Measurements from ENCODE around the gene FHL5.

FHL5 gene, protein sequence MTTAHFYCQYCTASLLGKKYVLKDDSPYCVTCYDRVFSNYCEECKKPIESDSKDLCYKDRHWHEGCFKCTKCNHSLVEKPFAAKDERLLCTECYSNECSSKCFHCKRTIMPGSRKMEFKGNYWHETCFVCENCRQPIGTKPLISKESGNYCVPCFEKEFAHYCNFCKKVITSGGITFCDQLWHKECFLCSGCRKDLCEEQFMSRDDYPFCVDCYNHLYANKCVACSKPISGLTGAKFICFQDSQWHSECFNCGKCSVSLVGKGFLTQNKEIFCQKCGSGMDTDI

DNA sequence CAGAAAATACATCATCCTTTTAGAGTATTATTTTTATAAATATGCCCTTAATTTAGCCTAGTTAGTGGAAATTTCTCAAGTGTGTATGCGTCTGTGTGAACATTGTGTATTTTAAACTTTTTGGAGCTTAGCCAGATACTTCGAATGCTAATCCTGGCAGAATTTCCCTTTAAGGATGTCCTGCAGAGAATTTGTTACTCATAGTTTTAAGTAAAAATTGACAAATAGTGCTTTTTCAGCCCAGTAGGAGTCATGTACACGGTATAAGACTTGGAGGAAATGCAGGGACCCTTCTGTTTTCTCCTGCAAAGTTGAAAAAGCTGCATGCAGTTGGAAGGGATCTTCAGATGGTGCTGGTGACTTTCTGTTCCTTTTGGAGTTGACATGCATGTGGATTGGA, at the start of gene FHL5:
FHL5 (plus strand) TSS at position 243 of the 400 bp plus-strand sequence. CDS start 40,486 bp downstream, outside the sequence.
- H3K4me1 ChIP-seq (ENCODE audit: control insufficient read depth, insufficient read depth, low read length) = no peaks in the 10 kb centered on the region
- no peak within 1 kb of the TSS for H3K9ac ChIP-seq (ENCODE audit: low read length)
- H3K36me3 ChIP-seq (ENCODE audit: control insufficient read depth, insufficient read depth, low read length) = no peaks in the 10 kb centered on the region
- no peak within 1 kb of the TSS for H3K27ac ChIP-seq (ENCODE audit: low read depth, low read length)
- no peak within 1 kb of the TSS for H3K4me3 ChIP-seq (ENCODE audit: low read length)
- H3K27me3 ChIP-seq (ENCODE audit: control insufficient read depth, insufficient read depth, low read length) = no peaks in the 10 kb centered on the region

DNA sequence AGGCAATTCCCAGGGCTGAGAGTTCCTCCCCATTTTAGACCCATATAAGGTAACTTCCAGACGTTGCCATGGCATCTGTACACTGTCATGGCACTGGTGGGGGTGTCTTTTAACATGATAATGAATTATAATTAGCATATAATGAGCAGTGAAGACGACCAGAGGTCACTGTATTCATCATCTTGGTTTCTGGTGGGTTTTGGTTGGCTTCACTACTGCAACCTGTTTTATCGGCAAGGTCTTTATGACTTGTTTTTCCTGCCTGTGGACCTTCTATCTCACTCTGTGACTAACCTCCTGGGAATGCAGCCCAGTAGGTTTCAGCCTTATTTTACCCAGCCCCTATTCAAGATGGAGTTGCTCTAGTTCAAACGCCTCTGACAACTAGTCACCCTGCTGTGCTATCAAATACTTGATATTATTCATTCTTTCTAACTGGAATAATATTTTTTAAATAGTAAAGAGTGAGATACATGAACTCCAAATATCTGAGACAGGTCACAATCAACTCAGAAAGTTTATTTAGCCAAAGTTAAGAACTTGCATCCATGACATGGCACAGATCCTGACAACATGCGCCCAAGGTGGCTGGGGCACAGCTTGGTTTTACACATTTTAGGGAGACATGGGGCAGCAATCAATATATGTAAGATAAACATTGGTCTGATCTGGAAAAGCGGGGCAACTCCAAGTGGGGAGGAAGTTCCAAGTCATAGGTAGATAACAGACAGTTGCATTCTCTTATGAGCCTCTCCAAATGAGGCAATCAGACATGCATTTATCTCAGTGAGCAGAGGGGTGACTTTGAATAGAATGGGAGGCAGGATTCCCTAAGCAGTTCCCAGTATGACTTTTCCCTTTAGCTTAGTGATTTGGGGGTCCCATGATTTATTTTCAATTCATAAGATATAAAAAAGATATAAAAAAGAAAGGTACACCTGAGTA, 42.5 kb upstream of the FHL5 start:
- no peaks in the 10 kb centered on the region for H3K36me3 ChIP-seq (ENCODE audit: control insufficient read depth, insufficient read depth, low read length)
- no peaks in the 10 kb centered on the region for H3K27me3 ChIP-seq (ENCODE audit: control insufficient read depth, insufficient read depth, low read length)
- peak overlapping the region; percentile 49 for H3K9ac ChIP-seq (ENCODE audit: low read length)
- H3K4me3 ChIP-seq (ENCODE audit: low read length) = peak overlapping the region; percentile 96
- peaks cover 6% of the 10 kb centered on the region for H3K4me1 ChIP-seq (ENCODE audit: control insufficient read depth, insufficient read depth, low read length)
- no peak overlapping the region for H3K27ac ChIP-seq (ENCODE audit: low read depth, low read length)

DNA sequence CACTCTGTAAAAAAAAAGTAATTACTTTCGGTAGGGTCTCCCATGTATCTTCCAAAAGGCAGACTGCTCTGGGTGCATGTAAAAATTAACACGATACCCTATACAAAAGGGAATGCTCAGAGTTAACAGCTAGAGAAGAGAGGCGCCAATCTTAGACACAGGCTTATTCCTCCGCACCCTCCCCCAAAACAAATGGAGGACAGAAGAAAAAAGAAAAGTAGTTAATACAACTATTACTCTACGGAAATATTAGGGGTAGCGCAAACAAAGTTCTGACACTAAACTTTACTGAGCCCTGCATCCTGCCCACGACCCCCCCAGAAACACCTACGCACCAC, 41.7 kb upstream of the FHL5 start:
- Histone ChIP-seq H3K27me3 (ENCODE audit: control insufficient read depth, insufficient read depth, low read length) (no peaks in the 10 kb centered on the region), H3K9ac (ENCODE audit: low read length) (peak overlapping the region; percentile 49), H3K36me3 (ENCODE audit: control insufficient read depth, insufficient read depth, low read length) (peaks cover 6% of the 10 kb centered on the region), H3K27ac (ENCODE audit: low read depth, low read length) (peak overlapping the region; percentile 97), H3K4me3 (ENCODE audit: low read length) (peak overlapping the region; percentile 96), H3K4me1 (ENCODE audit: control insufficient read depth, insufficient read depth, low read length) (peaks cover 6% of the 10 kb centered on the region)

DNA sequence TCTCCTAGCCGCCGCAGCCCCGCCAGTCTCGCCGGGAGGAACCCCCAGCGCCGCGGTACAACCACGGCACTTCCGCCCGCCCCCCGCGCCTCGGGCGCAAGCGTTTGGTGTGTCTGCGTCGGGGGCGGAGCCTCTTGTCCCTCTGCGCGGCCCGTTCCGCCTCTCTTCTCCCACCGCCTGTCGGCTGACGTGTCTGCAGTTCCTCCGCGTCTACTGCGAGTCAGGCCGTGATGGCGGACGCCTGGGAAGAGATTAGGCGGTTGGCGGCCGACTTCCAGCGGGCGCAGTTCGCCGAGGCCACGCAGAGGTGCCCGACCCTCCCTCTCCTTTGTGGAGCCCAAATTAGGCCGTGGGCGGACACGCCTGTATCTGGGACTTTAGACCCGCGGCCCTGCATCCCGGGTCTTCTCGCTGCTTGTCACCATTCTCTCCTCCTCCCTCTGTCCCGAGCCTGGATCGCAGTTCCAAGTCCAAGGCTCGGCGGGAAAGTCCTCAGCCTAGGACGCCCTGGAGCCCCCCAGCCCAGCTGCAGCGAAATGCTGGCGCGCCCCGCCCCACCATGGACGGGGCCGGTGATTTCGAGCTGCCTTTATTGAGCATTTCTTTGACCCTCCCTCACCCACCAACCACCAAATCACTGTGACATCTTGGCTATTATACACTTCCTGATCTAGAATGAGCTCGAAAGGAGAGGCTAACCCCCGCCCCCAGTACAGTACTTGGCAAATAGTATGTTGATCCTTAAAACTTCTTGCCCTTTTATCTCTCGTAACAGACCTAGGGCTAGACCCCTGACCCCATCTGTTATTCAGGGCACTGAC, 41.1 kb upstream of the FHL5 start, which contains the start of gene UFL1:
UFL1 (plus strand) TSS at position 163 of the 821 bp plus-strand sequence; CDS start at position 231, 68 bp downstream.
- Histone ChIP-seq H3K9ac (ENCODE audit: low read length) (peak within 1 kb of the TSS; percentile 98), H3K4me1 (ENCODE audit: control insufficient read depth, insufficient read depth, low read length) (peaks cover 6% of the 10 kb centered on the region), H3K27me3 (ENCODE audit: control insufficient read depth, insufficient read depth, low read length) (no peaks in the 10 kb centered on the region), H3K4me3 (ENCODE audit: low read length) (peak within 1 kb of the TSS; percentile 96), H3K27ac (ENCODE audit: low read depth, low read length) (peak within 1 kb of the TSS; percentile 97), H3K36me3 (ENCODE audit: control insufficient read depth, insufficient read depth, low read length) (peaks cover 6% of the 10 kb centered on the region)

DNA sequence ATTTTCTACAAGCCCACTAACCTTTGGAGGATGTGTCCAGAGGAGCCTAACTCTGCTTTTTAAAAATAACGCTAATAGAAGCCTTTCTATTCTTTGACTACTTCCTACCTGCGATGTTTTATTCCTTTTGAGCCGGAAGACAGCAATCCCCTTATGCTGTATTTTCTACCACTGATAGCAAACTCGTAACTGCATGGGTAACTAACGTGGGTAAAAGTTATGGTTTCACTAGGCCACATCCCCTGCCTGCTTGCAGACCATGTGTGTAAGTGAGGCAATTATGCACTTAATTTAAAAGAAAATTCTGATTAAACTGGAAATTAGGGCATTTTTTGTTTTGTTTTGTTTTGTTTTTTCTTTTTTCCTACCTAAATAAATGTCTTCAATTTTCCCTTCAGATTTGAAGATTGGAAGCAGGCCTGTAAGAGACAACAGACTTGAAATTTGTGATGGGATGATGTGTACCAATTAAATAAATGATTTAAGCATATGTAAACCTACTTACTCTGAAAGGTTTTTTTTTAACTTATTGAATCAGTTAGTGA, 40.4 kb upstream of the FHL5 start:
- H3K27me3 ChIP-seq (ENCODE audit: control insufficient read depth, insufficient read depth, low read length) = no peaks in the 10 kb centered on the region
- H3K36me3 ChIP-seq (ENCODE audit: control insufficient read depth, insufficient read depth, low read length) = peaks cover 6% of the 10 kb centered on the region
- peak overlapping the region; percentile 98 for H3K9ac ChIP-seq (ENCODE audit: low read length)
- H3K27ac ChIP-seq (ENCODE audit: low read depth, low read length) = peak overlapping the region; percentile 97
- H3K4me1 ChIP-seq (ENCODE audit: control insufficient read depth, insufficient read depth, low read length) = peaks cover 6% of the 10 kb centered on the region
- peak overlapping the region; percentile 96 for H3K4me3 ChIP-seq (ENCODE audit: low read length)

DNA sequence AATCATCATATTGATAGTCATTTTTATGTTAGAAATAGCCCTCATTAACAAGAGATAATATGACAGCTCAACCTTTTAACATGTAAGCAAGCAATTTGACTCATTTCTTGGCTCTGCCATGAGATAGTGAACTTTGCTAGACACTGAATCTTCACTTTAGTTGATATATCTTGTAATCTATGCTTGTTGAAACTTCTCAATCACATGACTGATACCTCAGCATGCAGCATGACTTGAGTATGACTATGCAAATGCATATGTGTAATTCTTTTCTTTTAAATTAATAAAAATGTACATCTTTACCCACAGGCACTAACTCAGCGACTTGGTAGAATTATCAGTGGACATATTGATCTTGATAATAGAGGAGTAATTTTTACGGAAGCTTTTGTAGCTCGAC, 34.7 kb upstream of the FHL5 start:
- Histone ChIP-seq H3K4me3 (ENCODE audit: low read length) (no peak overlapping the region), H3K27ac (ENCODE audit: low read depth, low read length) (no peak overlapping the region), H3K36me3 (ENCODE audit: control insufficient read depth, insufficient read depth, low read length) (peaks cover 17% of the 10 kb centered on the region), H3K27me3 (ENCODE audit: control insufficient read depth, insufficient read depth, low read length) (no peaks in the 10 kb centered on the region), H3K4me1 (ENCODE audit: control insufficient read depth, insufficient read depth, low read length) (no peaks in the 10 kb centered on the region), H3K9ac (ENCODE audit: low read length) (no peak overlapping the region)

DNA sequence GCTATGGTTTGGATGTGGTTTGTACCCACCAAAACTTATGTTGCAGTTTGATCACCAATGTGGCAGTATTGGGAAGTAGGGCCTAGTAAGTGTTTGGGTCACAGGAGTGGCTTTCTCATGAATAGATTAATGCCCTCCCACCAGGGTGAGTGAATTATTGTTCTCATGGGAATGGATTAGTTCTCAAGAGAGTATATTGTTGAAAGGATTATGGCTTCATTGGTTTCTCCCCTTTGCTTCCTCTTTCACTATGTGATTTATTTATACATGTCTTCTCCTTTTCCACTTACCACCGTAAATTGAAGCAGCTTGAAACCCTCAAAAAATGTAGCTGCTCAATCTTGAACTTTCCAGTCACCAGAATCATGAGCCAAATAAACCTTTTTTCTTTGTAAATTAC, 30.5 kb upstream of the FHL5 start:
- Histone ChIP-seq H3K36me3 (ENCODE audit: control insufficient read depth, insufficient read depth, low read length) (peaks cover 12% of the 10 kb centered on the region), H3K9ac (ENCODE audit: low read length) (no peak overlapping the region), H3K4me3 (ENCODE audit: low read length) (no peak overlapping the region), H3K4me1 (ENCODE audit: control insufficient read depth, insufficient read depth, low read length) (no peaks in the 10 kb centered on the region), H3K27ac (ENCODE audit: low read depth, low read length) (no peak overlapping the region), H3K27me3 (ENCODE audit: control insufficient read depth, insufficient read depth, low read length) (no peaks in the 10 kb centered on the region)

DNA sequence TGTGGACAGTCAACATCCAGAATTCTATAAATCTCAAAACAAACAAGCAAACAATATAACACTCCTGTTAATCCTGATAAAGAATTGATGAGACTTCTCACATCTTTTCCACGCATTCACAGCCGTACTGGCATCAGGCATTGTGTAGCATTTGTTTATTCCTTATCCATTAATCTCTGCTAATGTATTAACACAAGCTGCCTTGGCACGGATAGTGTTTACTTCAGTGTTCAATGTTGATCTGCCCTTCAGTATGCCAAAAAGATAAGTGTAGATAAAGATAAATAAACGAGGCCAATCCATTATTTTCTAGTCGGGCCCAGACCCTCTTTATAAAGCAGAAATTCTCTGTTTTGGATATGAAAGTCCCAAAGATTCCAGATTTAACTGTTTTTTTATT, 25.2 kb upstream of the FHL5 start:
- peaks cover 9% of the 10 kb centered on the region for H3K36me3 ChIP-seq (ENCODE audit: control insufficient read depth, insufficient read depth, low read length)
- H3K27ac ChIP-seq (ENCODE audit: low read depth, low read length) = no peak overlapping the region
- H3K9ac ChIP-seq (ENCODE audit: low read length) = no peak overlapping the region
- H3K27me3 ChIP-seq (ENCODE audit: control insufficient read depth, insufficient read depth, low read length) = no peaks in the 10 kb centered on the region
- H3K4me1 ChIP-seq (ENCODE audit: control insufficient read depth, insufficient read depth, low read length) = no peaks in the 10 kb centered on the region
- no peak overlapping the region for H3K4me3 ChIP-seq (ENCODE audit: low read length)

DNA sequence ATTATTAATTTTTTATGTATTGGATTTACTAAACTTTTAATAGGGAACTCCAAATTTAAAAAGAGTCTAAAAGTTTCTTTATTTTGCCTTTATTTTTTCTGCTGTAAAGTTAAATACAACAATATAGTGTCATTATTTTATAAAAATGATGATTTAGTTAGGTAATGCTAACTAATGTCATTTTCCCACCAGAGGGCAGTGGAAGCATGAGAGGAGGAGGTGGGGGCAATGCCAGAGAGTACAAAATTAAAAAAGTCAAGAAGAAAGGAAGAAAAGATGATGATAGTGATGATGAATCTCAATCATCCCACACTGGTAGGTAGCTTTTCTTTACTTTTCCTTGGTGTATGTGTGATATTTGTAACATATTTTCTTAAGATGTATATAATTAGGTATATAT, 20.2 kb upstream of the FHL5 start:
- no peak overlapping the region for H3K27ac ChIP-seq (ENCODE audit: low read depth, low read length)
- H3K36me3 ChIP-seq (ENCODE audit: control insufficient read depth, insufficient read depth, low read length) = peaks cover 10% of the 10 kb centered on the region
- H3K4me3 ChIP-seq (ENCODE audit: low read length) = no peak overlapping the region
- H3K27me3 ChIP-seq (ENCODE audit: control insufficient read depth, insufficient read depth, low read length) = no peaks in the 10 kb centered on the region
- no peaks in the 10 kb centered on the region for H3K4me1 ChIP-seq (ENCODE audit: control insufficient read depth, insufficient read depth, low read length)
- no peak overlapping the region for H3K9ac ChIP-seq (ENCODE audit: low read length)

DNA sequence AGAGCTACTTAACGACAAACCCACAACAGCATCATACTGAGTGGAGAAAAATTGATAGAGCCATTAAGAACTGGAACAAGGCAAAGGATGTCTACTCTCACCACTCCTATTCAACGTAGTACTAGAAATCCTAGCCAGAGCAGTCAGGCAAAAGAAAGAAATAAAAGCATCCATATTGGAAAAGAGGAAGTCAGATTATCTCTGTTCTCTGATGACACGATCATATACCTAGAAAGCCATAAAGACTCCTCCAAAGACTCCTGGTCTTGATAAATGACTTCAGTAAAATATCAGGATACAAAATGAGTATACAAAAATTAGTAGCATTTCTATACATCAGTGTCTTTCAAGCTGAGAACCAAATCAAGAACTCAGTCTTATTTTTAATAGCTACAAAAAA, 17.0 kb upstream of the FHL5 start:
- Histone ChIP-seq H3K9ac (ENCODE audit: low read length) (no peak overlapping the region), H3K36me3 (ENCODE audit: control insufficient read depth, insufficient read depth, low read length) (peaks cover 8% of the 10 kb centered on the region), H3K4me1 (ENCODE audit: control insufficient read depth, insufficient read depth, low read length) (no peaks in the 10 kb centered on the region), H3K27ac (ENCODE audit: low read depth, low read length) (no peak overlapping the region), H3K27me3 (ENCODE audit: control insufficient read depth, insufficient read depth, low read length) (no peaks in the 10 kb centered on the region), H3K4me3 (ENCODE audit: low read length) (no peak overlapping the region)

DNA sequence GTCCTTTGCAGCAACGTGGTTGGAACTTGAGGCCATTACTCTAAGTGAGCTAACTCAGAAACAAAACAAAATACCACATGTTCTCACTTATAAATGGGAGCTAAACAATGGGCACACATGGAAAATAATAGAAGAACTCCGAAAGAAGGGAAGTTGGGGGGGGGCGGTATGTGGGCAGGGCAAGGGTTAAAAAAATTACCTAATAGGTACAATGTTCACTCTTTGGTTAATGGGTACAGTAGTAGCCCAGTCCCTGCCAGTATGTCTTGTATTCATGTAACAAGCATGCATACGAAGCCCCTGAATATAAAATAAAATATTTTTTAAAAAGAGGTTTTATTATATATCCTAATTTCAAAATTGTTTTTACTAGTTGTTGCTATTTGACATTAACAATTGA, 15.3 kb upstream of the FHL5 start:
- H3K4me1 ChIP-seq (ENCODE audit: control insufficient read depth, insufficient read depth, low read length) = no peaks in the 10 kb centered on the region
- no peak overlapping the region for H3K27ac ChIP-seq (ENCODE audit: low read depth, low read length)
- H3K9ac ChIP-seq (ENCODE audit: low read length) = no peak overlapping the region
- no peak overlapping the region for H3K4me3 ChIP-seq (ENCODE audit: low read length)
- no peaks in the 10 kb centered on the region for H3K27me3 ChIP-seq (ENCODE audit: control insufficient read depth, insufficient read depth, low read length)
- H3K36me3 ChIP-seq (ENCODE audit: control insufficient read depth, insufficient read depth, low read length) = peaks cover 13% of the 10 kb centered on the region

DNA sequence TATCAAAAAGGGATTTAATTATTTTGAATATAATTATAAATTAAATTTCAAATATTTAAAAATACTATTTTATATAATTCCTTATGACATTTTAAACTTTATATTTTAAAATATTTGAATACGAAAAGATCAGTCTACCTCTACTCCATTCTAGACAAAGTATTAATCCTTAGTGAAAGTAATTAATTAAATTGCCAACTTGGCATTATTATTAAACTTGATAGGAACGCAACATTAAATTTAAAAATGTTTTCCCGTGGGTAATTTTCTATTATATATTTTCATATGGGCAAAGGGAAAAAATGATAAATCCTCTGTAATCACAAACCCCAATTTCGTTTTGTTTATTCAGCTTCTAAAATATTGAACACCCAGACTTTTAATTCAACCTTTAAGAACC, 8.4 kb upstream of the FHL5 start:
- Histone ChIP-seq H3K9ac (ENCODE audit: low read length) (no peak overlapping the region), H3K27me3 (ENCODE audit: control insufficient read depth, insufficient read depth, low read length) (no peaks in the 10 kb centered on the region), H3K36me3 (ENCODE audit: control insufficient read depth, insufficient read depth, low read length) (peaks cover 10% of the 10 kb centered on the region), H3K4me1 (ENCODE audit: control insufficient read depth, insufficient read depth, low read length) (no peaks in the 10 kb centered on the region), H3K4me3 (ENCODE audit: low read length) (no peak overlapping the region), H3K27ac (ENCODE audit: low read depth, low read length) (no peak overlapping the region)
